ENCODE results near the gene GALNS. TPM values are rescaled to one million over a fixed set of nuclear protein-coding genes. Genes with fewer than 3 reads are reported as not detected.

The GALNS gene
- total RNA-seq, 1 donor from 2014 or later, result 14.6 TPM

- intact Hi-C loops (cut with micrococcal nuclease), result no loop called here
- ATAC-seq, result no peak
- DNase-seq, result no peak
Observed at GRCh38 chr16:88864521-88864920, 7.8 kb upstream of the GALNS start.

DNA sequence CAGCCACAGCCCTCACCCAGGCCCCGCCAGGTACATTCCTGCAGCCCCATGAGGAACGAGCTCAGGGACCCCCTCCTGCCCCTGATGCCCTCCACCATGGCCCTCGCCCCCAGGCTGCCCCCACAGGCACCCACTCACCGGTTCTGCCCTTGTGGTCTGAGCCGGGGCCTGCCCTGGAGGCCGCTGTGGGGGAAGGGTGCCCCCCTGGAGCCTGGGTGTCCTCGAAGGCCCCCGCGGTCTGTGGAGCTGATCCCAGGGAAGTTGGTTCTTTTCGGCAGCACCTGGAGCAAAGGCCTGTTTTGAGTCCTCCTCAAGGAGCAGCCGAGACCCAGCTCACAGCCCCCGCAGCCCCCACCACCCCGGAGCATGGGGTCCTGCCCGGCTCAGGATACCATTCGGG, 7.4 kb upstream of the GALNS start:
- no peak for DNase-seq
- no peak for ATAC-seq
- intact Hi-C loops (cut with micrococcal nuclease), result no loop called here

DNA sequence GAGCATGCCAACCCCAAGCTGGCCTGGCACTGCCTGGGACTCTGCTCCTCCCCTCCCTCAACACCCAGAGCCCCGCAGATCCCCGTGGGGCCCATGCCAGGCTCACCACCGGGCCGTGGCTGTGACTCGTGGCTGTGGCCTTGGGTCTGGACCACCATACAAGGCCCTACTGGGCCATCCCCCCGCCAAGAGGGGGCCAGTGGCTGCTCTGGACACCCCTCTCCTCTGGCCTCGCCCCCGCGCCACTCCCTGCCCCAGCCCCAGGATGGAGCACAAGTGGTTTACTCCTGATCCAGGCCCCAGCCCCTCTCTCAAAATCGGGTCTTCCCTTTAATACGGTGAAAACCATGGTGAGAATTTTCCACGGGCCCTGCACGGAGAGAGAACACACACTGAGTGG, 6.7 kb upstream of the GALNS start:
- DNase-seq (no peak), ATAC-seq (no peak)
- intact Hi-C loops (cut with micrococcal nuclease), result no loop called here

GRCh38 chr16:88862968-88863367, 6.2 kb upstream of the GALNS start:
- intact Hi-C loops (cut with micrococcal nuclease), result no loop called here
- no peak for DNase-seq
- no peak for ATAC-seq

DNA sequence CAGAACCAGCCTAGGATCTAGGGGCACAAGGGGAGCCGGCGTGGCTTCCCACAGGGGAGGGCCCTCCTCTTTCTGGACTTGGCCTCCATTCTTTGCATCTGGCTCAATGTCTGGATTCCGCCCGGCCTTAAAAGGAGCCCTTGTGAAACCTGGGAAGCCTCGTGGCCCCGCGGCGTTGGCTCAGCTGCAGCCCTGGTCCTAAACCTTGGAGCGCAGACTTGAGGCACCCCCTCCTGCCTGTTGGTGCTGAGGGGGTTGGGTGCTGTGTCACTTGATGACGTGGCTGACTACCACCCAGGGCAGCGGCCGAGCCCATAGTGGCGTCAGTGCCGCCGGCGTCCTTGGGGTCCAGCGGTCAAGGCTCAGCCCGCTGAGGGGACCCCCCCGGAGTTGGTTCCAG, 4.6 kb upstream of the GALNS start:
- ATAC-seq (no peak), DNase-seq (no peak)
- intact Hi-C loops (cut with micrococcal nuclease), result no loop called here

- ATAC-seq (no peak), DNase-seq (no peak)
- intact Hi-C loops (cut with micrococcal nuclease), result no loop called here
Observed at GRCh38 chr16:88859381-88860091, 2.8 kb upstream of the GALNS start.

GRCh38 chr16:88857728-88858339, 1.1 kb upstream of the GALNS start:
- DNase-seq, result peak; percentile 87
- peak; percentile 75 for ATAC-seq
- intact Hi-C loops (cut with micrococcal nuclease), result no loop called here

DNA sequence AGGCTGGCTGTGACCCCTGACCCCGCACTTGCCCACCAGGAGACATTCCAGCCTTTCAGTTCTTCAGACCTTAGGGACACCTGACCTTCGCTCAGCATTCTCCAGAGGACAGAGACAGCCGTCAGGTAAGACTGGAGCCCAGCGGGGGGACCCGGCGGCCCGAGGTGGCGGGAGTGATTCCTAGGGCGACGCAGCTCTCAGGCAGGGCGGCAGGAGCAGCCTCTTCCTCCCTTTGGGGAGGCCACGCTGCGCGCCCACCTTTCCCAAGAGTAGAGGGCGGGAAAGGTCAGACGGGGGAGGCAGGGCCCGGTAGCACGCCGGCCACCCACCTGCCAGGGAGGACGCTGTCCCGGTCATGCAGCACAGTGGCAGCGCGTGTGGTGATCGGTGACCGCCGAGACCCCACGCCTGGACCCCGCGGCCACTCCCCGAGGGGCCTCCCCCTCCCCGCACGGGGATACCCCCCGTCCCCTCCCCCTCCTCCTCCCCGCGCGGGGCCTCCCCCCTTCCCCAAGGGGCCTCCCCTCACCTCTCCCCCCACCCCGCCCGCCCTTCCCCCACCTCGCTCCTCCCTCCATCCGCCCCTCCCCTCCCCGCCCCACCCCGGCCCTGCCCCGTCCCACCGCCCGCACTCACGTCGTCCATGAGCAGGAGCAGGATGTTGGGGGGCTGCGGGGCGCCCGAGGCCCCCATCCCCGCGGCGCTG, 472 bp downstream of the GALNS start:
- intact Hi-C loops (cut with micrococcal nuclease), result no loop called here
- ATAC-seq (peak; percentile 53), DNase-seq (peak; percentile 57)

GRCh38 chr16:88855736-88856121, 1.0 kb downstream of the GALNS start:
- DNase-seq, result no peak
- intact Hi-C loops (cut with micrococcal nuclease), result no loop called here
- ATAC-seq, result no peak

DNA sequence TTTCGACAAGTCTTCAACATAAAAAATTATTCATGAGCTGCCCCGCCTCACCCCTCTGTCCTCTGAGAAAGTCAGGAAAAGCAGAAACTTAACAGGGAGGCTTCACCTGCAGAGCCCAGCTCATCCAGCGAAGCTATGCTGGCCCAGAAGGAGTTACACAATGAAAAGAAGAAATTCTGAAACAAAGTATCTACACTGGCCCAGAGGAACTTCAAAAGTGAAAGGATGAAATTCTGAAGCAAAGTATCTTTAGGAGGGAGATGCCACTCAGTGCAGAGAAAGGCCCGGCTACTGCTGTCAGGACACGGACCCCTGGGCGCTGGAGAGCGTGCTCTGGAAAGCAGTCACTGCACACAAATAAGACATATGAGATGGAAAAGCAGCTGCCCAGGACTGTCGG, 1.6 kb downstream of the GALNS start:
- ATAC-seq (no peak), DNase-seq (no peak)
- intact Hi-C loops (cut with micrococcal nuclease), result no loop called here

DNA sequence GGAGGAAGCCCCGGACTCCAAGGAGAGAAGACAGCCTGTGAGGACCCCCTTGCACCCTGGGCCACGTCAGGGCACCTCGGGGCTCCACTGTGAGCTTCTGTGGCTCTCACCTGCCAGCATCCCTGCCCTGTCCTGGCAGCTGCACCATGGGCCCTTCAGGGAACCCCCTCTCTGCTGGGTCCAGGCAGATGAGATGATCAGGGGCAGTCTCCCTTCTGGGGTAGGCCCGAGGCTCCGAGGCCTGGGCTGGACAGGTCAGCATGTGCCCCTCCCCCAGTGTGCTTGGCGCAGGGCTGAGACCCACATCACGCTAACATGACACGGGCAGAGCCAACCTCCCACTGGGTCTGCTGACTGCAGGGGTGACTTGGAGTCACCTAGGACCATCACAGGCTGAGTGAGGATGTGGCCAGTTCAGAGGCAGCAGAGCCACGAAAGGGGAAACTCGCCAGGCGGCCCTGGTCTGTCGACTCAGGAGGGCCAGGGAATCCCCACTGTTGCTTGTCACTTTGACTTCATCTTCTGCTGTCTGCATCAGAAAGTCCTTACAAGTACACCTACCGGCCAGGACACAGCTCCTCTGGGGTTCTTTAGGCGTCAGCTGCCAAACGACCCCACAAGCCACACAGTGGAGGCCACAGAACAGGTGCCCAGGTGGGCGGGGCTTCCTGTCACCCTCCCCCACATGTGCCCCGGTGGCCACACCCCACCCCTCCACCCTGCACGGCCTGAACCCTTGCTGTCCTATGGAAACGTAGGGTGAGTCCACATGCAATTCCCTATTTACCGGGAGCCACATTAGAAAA, 2.2 kb downstream of the GALNS start:
- no peak for ATAC-seq
- DNase-seq, result no peak
- intact Hi-C loops (cut with micrococcal nuclease), result no loop called here

DNA sequence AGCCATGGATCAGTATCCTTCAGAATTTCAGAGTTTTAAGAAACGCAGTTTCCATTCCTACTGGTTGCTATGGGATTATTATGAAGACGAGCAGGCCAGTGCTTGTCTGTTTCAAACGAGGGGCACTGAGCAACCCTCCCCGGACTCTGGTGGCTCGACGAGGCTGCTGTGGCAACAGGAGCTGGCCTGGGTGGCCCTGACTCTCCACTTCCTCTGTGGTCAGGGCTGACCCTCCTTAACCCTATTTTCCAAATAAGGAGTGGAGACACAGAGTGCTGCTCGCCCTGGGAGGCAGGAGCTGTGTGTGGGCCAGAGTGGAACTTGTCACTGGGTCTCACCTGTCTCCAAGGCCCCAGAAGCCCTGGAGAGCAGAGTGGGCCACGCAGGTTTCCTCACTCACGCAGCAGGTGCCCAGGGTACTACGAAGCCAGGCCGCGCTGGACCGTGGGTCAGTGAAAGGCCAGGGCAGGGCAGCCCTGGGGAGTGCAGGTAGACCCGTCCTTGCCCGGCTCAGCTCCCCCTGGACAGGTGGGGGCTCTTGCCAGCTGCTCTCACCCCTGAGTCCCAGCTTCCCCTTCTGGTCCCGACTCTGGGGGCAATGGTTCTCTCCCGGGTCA, 3.3 kb downstream of the GALNS start:
- ATAC-seq (no peak), DNase-seq (peak; percentile 47)
- intact Hi-C loops (cut with micrococcal nuclease), result no loop called here

DNA sequence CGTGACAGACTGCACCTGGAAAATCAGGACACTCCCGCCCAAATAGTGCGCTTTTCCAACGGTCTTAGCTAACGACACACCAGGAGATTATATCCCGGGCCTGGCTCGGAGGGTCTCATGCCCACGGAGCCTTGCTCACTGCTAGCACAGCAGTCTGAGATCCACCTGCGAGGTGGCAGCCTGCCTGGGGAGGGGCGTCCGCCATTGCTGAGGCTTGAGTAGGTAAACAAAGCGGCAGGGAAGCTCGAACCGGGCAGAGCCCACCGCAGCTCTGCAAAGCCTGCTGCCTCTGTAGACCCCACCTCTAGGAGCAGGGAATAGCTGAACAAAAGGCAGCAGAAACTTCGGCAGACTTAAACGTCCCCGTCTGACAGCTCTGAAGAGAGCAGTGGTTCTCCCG, 5.1 kb downstream of the GALNS start:
- intact Hi-C loops (cut with micrococcal nuclease), result no loop called here
- DNase-seq (no peak), ATAC-seq (no peak)

GRCh38 chr16:88850531-88851199, 6.1 kb downstream of the GALNS start:
- intact Hi-C loops (cut with micrococcal nuclease), result no loop called here
- no peak for ATAC-seq
- DNase-seq, result no peak

DNA sequence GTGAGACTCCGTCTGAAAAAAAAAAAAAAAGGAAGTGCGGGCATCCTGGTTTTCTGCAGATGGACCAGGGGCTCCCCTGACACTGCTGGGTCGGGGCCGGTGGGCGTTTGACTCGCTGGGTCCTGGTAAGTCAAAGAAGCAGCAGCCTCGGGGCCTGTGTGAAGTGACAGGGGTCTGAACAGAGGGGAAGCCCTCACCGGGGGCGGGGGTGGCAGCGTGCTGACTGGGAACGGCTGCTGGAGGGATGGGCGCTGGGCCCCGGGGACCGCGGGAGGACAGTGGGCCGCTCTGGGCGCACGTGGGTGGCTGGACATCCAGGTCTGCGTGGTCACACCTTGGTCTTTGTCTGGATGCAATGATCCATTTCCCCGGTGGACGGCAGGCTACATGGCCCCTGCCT, 8.2 kb downstream of the GALNS start:
- ATAC-seq, result no peak

GRCh38 chr16:88847654-88848053, 9.1 kb downstream of the GALNS start:
- ATAC-seq, result no peak
- intact Hi-C loops (cut with micrococcal nuclease), result no loop called here

More for the DNA sequence above, 8.2 kb downstream of the GALNS start:
- intact Hi-C loops (cut with micrococcal nuclease), result no loop called here
- no peak for DNase-seq

DNA sequence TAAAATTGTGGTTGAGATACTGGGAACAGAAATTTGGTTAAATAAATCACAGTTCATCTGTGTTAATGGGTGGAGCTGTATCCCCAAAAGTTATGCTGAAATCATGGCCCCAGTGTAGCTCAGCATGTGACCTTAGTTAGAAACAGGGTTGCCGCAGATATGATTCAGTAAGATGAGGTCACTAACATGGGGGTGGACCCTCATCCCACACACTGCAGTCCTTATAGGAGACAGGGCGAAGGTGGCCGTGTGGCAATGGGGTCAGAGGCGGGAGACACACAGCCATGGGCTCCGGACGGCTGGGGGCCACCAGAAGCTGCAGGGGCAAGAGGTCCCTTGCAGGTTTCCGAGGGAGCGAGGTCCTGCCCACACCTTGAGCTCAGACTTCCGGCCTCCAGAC, 10.7 kb downstream of the GALNS start:
- DNase-seq (no peak), ATAC-seq (no peak)
- intact Hi-C loops (cut with micrococcal nuclease), result no loop called here

More at GRCh38 chr16:88847654-88848053, 9.1 kb downstream of the GALNS start:
- no peak for DNase-seq

GRCh38 chr16:88844419-88845036, 12.2 kb downstream of the GALNS start:
- no peak for ATAC-seq
- intact Hi-C loops (cut with micrococcal nuclease), result no loop called here
- DNase-seq, result no peak

Data from left ventricle myocardium superior (tissue), 1 donor.